Aorta (tissue), 5 donors: Measurements from ENCODE around the gene S100A13. TPM values are rescaled to one million over a fixed set of nuclear protein-coding genes. Genes with fewer than 3 reads are reported as not detected.

Source experiments
- ATAC-seq: fragments of 200-7000 bp; cut with Tn5 transposase; one replicate; pipeline ENCODE4 v1.9.1; 2022; ENCODE audit warnings: moderate library complexity; ENCODE audit not compliant: low FRiP score
- DNase-seq, 2 donors: peaks; one replicate each; pipeline ENCODE4 v3.0.0-alpha.2; 2020
- H3K27ac ChIP-seq, 2 donors: one replicate each; pipeline ENCODE4 v1.5.1; 2013; ENCODE audit warnings: low read length in 2 of 2, mild to moderate bottlenecking in 2 of 2, moderate library complexity in 2 of 2, control low read depth in 1 of 2, inconsistent platforms in 1 of 2, low read depth in 1 of 2
- H3K27me3 ChIP-seq, 2 donors: one replicate each; pipeline ENCODE4 v1.6.1; 2013; ENCODE audit warnings: control low read depth in 1 of 2, low read length in 1 of 2, mild to moderate bottlenecking in 1 of 2, moderate library complexity in 1 of 2; ENCODE audit not compliant: insufficient read depth in 2 of 2, control insufficient read depth in 1 of 2
- H3K36me3 ChIP-seq, 2 donors: one replicate each; pipeline ENCODE4 v1.6.1; 2013; ENCODE audit warnings: control low read depth in 1 of 2, low read length in 1 of 2, mild to moderate bottlenecking in 1 of 2; ENCODE audit not compliant: insufficient read depth in 2 of 2, control insufficient read depth in 1 of 2
- H3K4me1 ChIP-seq, 2 donors: one replicate each; pipeline ENCODE4 v1.6.1; 2013; ENCODE audit warnings: low read length in 2 of 2, control low read depth in 1 of 2, mild to moderate bottlenecking in 1 of 2, moderate library complexity in 1 of 2; ENCODE audit not compliant: insufficient read depth in 2 of 2, control insufficient read depth in 1 of 2
- H3K4me3 ChIP-seq, 2 donors: one replicate each; pipeline ENCODE4 v1.5.1; 2013; ENCODE audit warnings: low read length in 2 of 2, control low read depth in 1 of 2, mild to moderate bottlenecking in 1 of 2
- H3K9me3 ChIP-seq: one replicate; pipeline ENCODE4 v1.6.1; 2013; ENCODE audit warnings: mild to moderate bottlenecking, low read length; ENCODE audit not compliant: control insufficient read depth
- WGBS, 2 donors: extraction: QIAGEN DNeasy Blood & Tissue Kit; methylation state at CpG; one replicate each; pipeline ENCODE4 v1.1.7; 2013; 5-methylcytosine and 5-hydroxymethylcytosine counted together
- intact Hi-C, 2 donors: fragments of 100-400 bp; cut with DNase I; formaldehyde crosslinking; loops; one replicate each; pipeline versions ENCODE4 v1.14.2 to v1.15.0; 2022
- polyA plus RNA-seq, 2 donors: library from polyadenylated mRNA; stranded (reverse); fragments of 200-250 nt; gene quantifications; one replicate each; pipeline ENCODE4 v1.2.3, GENCODE V29; 2013
- total RNA-seq, 2 donors: library from RNA; stranded (reverse); fragmentation: NEBNext Ultra II Directional; extraction: Animal tissue kit (Norgen Biotek cat#: 25700); gene quantifications; one replicate each; pipeline ENCODE4 v1.2.1, GENCODE V29; 2021
- donor health status: healthy with polysubstance abuse.
- donor health status: Bipolar disorder and iron deficiency.
- donor health status: DM: no; HTN: no; CAD: no.
- donor health status: DM: no; HTN: no; CAD: no.
- donor health status: DM: yes; HTN: yes; CAD: no.

S100A13 gene
- total and polyA plus RNA-seq, 4 donors, result 80.0 to 245 (median 177) TPM

DNA sequence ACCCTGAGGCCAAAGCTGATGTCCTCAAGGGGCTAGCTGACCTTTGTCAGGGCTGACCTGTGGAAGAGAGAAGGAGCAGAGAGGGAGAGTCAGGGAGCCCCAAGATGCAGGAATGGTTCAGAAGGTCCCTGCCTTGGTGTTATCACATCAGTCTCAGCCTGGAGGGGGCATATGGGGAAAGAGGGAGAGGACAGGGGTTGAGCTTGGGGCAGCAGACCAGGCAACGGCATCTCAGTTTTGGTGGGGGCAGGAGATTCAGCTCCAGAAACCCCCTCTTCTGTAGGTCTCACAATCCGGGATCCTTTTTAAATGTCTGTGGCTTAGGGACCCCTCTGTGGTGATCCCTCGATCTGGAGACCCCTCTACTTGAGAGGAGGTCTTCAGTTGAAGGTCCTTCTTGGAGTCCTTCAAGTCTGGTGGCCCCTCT is 815 bp downstream of the S100A13 start:
- DNase-seq, result peak in 1 of 2 donors; percentile 46
- Histone ChIP-seq H3K9me3 (no peaks in the 10 kb centered on the region), H3K4me1 (no peaks in the 10 kb centered on the region), H3K4me3 (peak overlapping the region; percentile 32 to 39), H3K27ac (peak overlapping the region; percentile 64 to 85), H3K27me3 (no peaks in the 10 kb centered on the region), H3K36me3 (no peaks in the 10 kb centered on the region)
- WGBS, 2 donors, result 28 to 31% methylated on average over 3 of the region's 3 CpGs
- no peak for ATAC-seq
- intact Hi-C loops, result loop anchor here in 1 of 2 donors (5.0 kb wide), 1 partner anchor 119 kb away; no protein-coding TSS in a partner anchor

DNA sequence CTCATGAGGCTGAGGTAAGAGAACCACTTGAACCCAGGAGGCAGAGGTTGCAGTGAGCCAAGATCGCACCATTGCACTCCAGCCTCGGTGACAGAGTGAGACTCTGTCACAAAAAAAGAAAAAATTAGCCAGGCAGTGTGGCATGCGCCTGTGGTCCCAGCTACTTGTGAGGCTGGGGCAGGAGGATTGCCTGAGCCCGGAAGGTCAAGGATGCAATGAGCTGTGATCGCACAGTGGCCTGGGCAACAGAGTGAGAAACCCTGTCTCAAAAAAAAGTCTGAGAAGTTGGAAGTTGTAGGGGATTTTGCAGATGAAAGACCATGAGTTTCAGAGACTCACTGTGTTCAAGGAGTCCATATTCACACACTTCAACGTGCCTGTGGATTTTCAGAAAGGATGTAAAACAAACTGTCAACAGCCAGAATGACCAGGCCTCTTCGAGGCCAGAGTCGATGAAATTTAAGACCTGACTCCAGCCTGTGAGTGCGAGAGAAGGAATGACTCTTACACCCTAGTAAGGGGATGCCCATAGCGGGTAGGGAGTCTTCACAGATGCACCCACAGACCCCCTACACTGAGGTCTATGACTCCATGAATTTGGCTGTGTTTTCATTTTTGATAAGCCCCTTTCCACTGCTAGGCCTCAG is 2.2 kb downstream of the S100A13 start:
- Histone ChIP-seq H3K9me3 (no peaks in the 10 kb centered on the region), H3K27me3 (no peaks in the 10 kb centered on the region), H3K27ac (no peak overlapping the region), H3K4me3 (no peak overlapping the region), H3K36me3 (no peaks in the 10 kb centered on the region), H3K4me1 (no peaks in the 10 kb centered on the region)
- 83 to 85% methylated on average over 10 of the region's 10 CpGs for whole genome bisulfite sequencing, 2 donors
- intact Hi-C loops, result loop anchor here in 1 of 2 donors (5.0 kb wide), 1 partner anchor 118 kb away; no protein-coding TSS in a partner anchor
- ATAC-seq, result no peak
- peak in 1 of 2 donors; percentile 30 for DNase-seq

DNA sequence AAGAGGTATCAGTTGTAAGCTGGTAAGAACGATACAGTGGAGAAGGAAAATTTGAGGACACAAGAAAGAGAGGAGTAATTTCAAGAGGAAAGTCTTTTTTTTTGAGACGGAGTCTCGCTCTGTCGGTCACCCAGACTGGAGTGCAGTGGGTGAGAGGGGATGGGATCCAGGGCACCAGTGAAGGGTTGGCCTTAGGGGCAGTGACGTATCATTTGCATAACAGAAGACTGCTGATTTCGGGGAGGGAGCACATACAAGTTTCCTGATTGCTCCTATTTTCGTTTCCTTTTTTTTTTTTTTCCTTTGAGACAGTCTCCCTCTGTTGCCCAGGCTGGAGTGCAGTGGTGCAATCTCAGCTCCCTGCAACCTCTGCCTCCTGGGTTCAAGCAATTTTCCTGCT is 4.2 kb downstream of the S100A13 start:
- Histone ChIP-seq H3K4me3 (no peak overlapping the region), H3K4me1 (no peaks in the 10 kb centered on the region), H3K9me3 (no peaks in the 10 kb centered on the region), H3K27ac (no peak overlapping the region), H3K36me3 (no peaks in the 10 kb centered on the region), H3K27me3 (no peaks in the 10 kb centered on the region)
- intact Hi-C loops, result no loop called here
- ATAC-seq, result no peak
- WGBS, 2 donors, result 82 to 83% methylated on average over 7 of the region's 7 CpGs
- DNase-seq, result no peak

DNA sequence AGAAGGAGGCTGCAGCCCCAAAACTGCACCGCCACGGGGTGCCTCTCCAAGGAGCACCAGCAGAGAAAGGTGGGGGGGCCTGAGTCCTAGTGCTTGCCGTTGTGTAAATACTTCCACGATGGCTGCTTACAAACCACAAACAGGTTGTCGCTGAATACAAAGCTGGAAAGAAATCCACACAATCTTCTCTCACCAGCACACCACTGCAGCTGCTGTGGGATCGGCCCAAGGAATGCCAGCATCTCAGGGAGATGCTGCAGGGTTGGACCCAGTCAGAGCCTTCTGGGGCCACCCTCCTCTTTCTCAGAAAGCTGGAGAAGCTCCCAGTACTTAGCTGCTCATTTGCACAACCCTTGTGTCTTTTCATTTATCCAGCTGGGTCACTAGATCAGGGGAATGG is 8.1 kb downstream of the S100A13 start:
- DNase-seq (peak in 1 of 2 donors; percentile 32), ATAC-seq (no peak)
- Histone ChIP-seq H3K36me3 (no peaks in the 10 kb centered on the region), H3K27me3 (no peaks in the 10 kb centered on the region), H3K27ac (no peak overlapping the region), H3K4me3 (no peak overlapping the region), H3K9me3 (no peaks in the 10 kb centered on the region), H3K4me1 (peaks cover 0 to 1% of the 10 kb centered on the region in 2 donors)
- intact Hi-C loops, result loop anchor here in 1 of 2 donors (5.0 kb wide), 1 partner anchor 47 kb away; no protein-coding TSS in a partner anchor
- WGBS, 2 donors, result 97 to 98% methylated on average over 6 of the region's 6 CpGs

DNA sequence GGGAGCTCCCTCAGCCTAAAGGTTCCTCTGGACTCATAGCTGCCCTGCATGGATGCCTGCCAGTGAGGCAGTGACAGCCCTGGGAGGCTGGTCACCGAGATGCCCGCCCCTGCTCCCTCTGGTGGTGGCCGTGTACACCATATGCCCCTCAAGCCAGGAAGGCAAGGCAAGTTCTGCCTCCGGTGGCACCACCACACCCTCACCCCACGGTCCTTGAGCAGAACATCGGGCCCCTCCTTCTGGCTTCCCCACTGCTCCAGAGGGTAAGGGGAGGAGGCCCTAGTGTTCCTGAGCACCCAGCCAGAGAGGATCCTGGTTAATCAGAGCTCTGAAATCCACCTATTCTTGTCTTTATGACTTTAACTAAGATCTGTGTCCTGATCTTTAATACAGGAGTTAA is 9.6 kb downstream of the S100A13 start:
- no peak overlapping the region for H3K4me3 ChIP-seq
- DNase-seq (peak; percentile 87 to 93), ATAC-seq (peak; percentile 74)
- H3K27me3 ChIP-seq, result no peaks in the 10 kb centered on the region
- peaks cover 0 to 1% of the 10 kb centered on the region in 2 donors for H3K4me1 ChIP-seq
- H3K27ac ChIP-seq, result no peak overlapping the region
- intact Hi-C loops, result loop anchor here in 1 of 2 donors (5.0 kb wide), 1 partner anchor 45 kb away; no protein-coding TSS in a partner anchor
- H3K36me3 ChIP-seq, result no peaks in the 10 kb centered on the region
- WGBS, 2 donors, result 3 to 43% methylated on average over 6 of the region's 6 CpGs
- H3K9me3 ChIP-seq, result no peaks in the 10 kb centered on the region

DNA sequence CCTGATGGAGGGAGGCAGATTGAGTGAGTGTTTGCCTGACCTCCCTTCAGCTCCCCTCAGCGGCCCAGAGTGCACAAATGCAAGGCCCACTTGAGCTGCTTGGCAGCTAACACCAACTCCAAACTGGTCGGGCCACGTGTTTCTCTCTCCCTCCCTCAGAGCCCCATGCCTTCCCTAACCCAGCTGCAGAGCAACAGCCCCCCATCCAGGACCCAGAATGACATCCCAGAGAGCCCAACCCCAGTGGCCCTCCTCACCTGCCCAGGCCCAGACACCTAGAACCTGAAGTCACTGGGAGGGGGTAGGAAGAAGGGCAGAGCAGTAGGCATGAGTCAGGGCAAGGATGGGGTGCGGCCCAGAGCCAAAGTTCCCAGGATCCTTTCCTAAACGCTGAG is 10.4 kb downstream of the S100A13 start:
- Histone ChIP-seq H3K4me1 (peaks cover 0 to 1% of the 10 kb centered on the region in 2 donors), H3K9me3 (no peaks in the 10 kb centered on the region), H3K36me3 (no peaks in the 10 kb centered on the region), H3K4me3 (no peak overlapping the region), H3K27ac (no peak overlapping the region), H3K27me3 (no peaks in the 10 kb centered on the region)
- intact Hi-C loops, result loop anchor here in 1 of 2 donors (5.0 kb wide), 1 partner anchor 45 kb away; no protein-coding TSS in a partner anchor
- DNase-seq (peak in 1 of 2 donors; percentile 61), ATAC-seq (no peak)
- 69 to 80% methylated on average over 5 of the region's 5 CpGs for WGBS, 2 donors

DNA sequence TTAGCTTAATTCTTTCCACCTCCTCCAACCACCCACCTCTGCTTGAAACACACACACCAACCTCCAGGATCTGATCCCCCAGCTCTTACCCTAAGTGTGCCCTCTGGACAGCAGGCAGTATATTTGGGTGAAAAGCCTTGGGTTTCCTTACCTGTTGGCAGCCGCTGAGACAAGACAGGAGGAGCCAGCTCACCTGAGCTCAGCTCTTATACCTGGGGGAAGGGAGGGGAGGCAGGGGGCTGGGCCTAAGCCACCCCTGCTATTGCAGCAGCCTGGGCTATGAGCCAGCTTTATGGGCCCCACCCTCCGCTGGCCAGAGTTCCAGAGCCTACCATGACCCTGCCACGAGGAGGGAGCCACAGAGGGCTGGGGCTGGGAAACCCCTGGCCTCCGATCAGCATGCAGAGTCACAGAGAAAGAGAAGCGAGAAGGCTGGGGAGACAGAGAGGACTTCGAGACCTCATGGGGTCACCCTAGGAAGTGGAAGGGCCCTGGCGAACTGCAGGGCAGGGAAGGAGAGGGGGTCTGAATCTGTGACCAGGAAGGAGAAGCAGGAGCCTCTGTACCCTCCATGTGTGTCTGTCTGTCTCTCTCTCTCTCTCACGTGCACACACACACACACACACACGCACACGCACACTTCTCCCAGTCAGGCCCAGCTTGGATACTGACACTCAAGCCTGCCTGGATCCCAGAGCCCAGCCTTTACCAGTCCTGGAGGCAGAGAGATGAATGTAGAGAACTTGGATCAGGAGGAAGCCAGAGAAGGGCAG is 11.0 kb downstream of the S100A13 start, which contains the start of gene S100A14:
Gene S100A14 (minus strand): TSS at position 182 of the 773 bp plus-strand sequence. CDS start 467 bp downstream, outside the sequence.
- Histone ChIP-seq H3K9me3 (no peaks in the 10 kb centered on the region), H3K27me3 (no peaks in the 10 kb centered on the region), H3K36me3 (no peaks in the 10 kb centered on the region), H3K27ac (no peak within 1 kb of the TSS), H3K4me3 (no peak within 1 kb of the TSS), H3K4me1 (peaks cover 0 to 1% of the 10 kb centered on the region in 2 donors)
- DNase-seq (peak in 1 of 2 donors; percentile 75), ATAC-seq (no peak)
- 74 to 75% methylated on average over 8 to 10 of the region's 10 CpGs for WGBS, 2 donors
- intact Hi-C loops, result loop anchor here in 1 of 2 donors (5.0 kb wide), 1 partner anchor 44 kb away; no protein-coding TSS in a partner anchor

DNA sequence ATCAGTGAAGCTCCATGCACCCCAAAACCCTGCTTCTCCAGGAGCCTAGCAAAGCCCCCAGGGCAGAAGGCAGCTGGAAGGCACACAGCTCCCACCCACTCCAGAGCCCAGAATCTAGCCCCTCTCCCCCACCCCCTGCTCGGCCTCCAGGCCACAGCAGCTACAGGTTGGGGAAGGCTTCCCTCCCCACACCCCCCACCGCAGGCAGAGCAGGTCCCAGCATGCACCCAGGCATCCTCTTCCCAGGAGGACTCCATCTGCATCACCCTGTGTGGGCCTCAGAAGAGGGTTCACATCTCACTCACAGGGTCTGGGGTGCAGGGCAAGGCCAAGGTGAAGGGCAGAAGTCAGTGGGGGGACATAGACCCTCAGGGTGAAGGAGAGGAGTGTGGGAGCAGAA is 11.9 kb downstream of the S100A13 start:
- peaks cover 0 to 1% of the 10 kb centered on the region in 2 donors for H3K4me1 ChIP-seq
- no peaks in the 10 kb centered on the region for H3K36me3 ChIP-seq
- no peaks in the 10 kb centered on the region for H3K27me3 ChIP-seq
- H3K27ac ChIP-seq, result no peak overlapping the region
- ATAC-seq (no peak), DNase-seq (peak in 1 of 2 donors; percentile 46)
- H3K4me3 ChIP-seq, result no peak overlapping the region
- no peaks in the 10 kb centered on the region for H3K9me3 ChIP-seq
- intact Hi-C loops, result loop anchor here in 1 of 2 donors (5.0 kb wide), 1 partner anchor 43 kb away; no protein-coding TSS in a partner anchor
- 96 to 100% methylated on average over 2 of the region's 2 CpGs for WGBS, 2 donors
